ENCODE data around the gene NRXN2. TPM values are rescaled to one million over a fixed set of nuclear protein-coding genes. Genes with fewer than 3 reads are reported as not detected.

The NRXN2 gene
- total RNA-seq, 1 donor from 2014 or later = 50.4 TPM

GRCh38 chr11:64586366-64586765 lies 136.6 kb downstream of the NRXN2 start:
- no peak for TF ChIP-seq CTCF (IDR thresholded peaks at IDR 0.05; ENCODE audit: partially characterized antibody, unreplicated experiment)
- no peak for DNase-seq
- H3K4me1 Mint-ChIP-seq (ENCODE audit: low read depth, unreplicated experiment) = no peaks in the 10 kb centered on the region
- peaks cover 4% of the 10 kb centered on the region for H3K9me3 Mint-ChIP-seq (ENCODE audit: unreplicated experiment)
- peaks cover 3% of the 10 kb centered on the region for H3K27me3 Mint-ChIP-seq (ENCODE audit: unreplicated experiment)
- no peak overlapping the region for H3K4me3 Mint-ChIP-seq (ENCODE audit: unreplicated experiment)
- peaks cover 14% of the 10 kb centered on the region for H3K36me3 Mint-ChIP-seq (ENCODE audit: unreplicated experiment)
- H3K27ac Mint-ChIP-seq (ENCODE audit: unreplicated experiment) = no peak overlapping the region

- TF ChIP-seq CTCF (IDR thresholded peaks at IDR 0.05; ENCODE audit: partially characterized antibody, unreplicated experiment) = no peak
- no peaks in the 10 kb centered on the region for H3K4me1 Mint-ChIP-seq (ENCODE audit: low read depth, unreplicated experiment)
- H3K36me3 Mint-ChIP-seq (ENCODE audit: unreplicated experiment) = peaks cover 14% of the 10 kb centered on the region
- H3K27me3 Mint-ChIP-seq (ENCODE audit: unreplicated experiment) = peaks cover 4% of the 10 kb centered on the region
- peaks cover 4% of the 10 kb centered on the region for H3K9me3 Mint-ChIP-seq (ENCODE audit: unreplicated experiment)
- H3K4me3 Mint-ChIP-seq (ENCODE audit: unreplicated experiment) = no peak overlapping the region
- no peak for DNase-seq
- no peak overlapping the region for H3K27ac Mint-ChIP-seq (ENCODE audit: unreplicated experiment)
Observed at GRCh38 chr11:64585150-64585549, 137.8 kb downstream of the NRXN2 start.

DNA sequence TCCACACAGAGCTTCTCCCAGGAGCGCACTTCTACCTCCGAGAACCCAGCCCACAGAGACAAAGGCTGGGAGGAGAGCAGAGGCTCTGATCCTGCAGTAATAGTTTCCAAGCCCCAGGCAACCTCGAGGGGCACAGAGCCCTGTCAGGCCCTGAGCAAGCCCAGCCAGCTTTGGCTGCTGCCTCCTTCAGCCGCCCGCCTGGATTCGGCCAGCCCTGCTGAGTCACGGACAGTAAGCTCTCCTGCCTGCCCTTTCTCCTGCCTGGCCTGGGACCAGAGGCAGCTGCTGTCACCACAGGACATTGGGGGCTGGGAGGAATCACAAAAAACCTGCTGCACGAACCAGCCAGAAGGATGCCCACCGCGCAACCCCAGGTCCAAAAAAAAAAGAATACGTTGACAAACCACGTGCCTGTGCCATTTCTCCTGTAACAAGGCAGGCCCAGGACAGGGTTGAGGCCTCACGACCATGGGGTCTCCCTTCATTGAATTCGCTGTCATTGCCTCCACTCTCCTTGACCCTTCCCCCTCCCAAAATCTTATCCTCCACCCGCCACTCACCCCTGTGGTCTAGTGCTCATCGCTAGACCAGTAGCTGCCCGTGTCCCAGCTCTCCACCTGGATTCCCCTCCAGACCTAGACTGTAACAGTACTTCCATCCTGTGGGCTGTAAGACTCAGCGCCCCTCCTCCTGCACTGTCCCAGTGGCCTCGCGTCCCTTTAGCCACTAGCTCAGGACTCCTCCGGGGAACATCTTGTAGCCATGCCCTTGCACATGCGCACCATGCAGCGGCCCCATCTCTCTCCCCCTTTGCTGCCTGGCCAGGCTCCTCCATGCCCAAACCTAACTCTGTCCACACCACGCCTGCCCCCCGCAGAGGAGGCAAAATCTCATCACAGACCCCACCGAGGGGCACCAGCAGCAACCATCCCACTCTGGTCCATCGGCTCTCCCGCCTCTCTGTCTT lies 139.4 kb downstream of the NRXN2 start:
- no peak for DNase-seq
- H3K27ac Mint-ChIP-seq (ENCODE audit: unreplicated experiment) = no peak overlapping the region

GRCh38 chr11:64582885-64583284 lies 140.1 kb downstream of the NRXN2 start:
- peaks cover under 1% of the 10 kb centered on the region for H3K36me3 Mint-ChIP-seq (ENCODE audit: unreplicated experiment)
- H3K27ac Mint-ChIP-seq (ENCODE audit: unreplicated experiment) = no peak overlapping the region
- H3K9me3 Mint-ChIP-seq (ENCODE audit: unreplicated experiment) = peaks cover 2% of the 10 kb centered on the region
- H3K4me3 Mint-ChIP-seq (ENCODE audit: unreplicated experiment) = no peak overlapping the region
- no peak for DNase-seq
- no peak for TF ChIP-seq CTCF (IDR thresholded peaks at IDR 0.05; ENCODE audit: partially characterized antibody, unreplicated experiment)
- no peaks in the 10 kb centered on the region for H3K4me1 Mint-ChIP-seq (ENCODE audit: low read depth, unreplicated experiment)
- peaks cover 7% of the 10 kb centered on the region for H3K27me3 Mint-ChIP-seq (ENCODE audit: unreplicated experiment)

More for the DNA sequence above, 139.4 kb downstream of the NRXN2 start:
- Mint-ChIP-seq H3K27me3 (ENCODE audit: unreplicated experiment) (peaks cover 7% of the 10 kb centered on the region), H3K4me1 (ENCODE audit: low read depth, unreplicated experiment) (no peaks in the 10 kb centered on the region), H3K4me3 (ENCODE audit: unreplicated experiment) (no peak overlapping the region), H3K36me3 (ENCODE audit: unreplicated experiment) (peaks cover 8% of the 10 kb centered on the region), H3K9me3 (ENCODE audit: unreplicated experiment) (peaks cover 2% of the 10 kb centered on the region)
- no peak for TF ChIP-seq CTCF (IDR thresholded peaks at IDR 0.05; ENCODE audit: partially characterized antibody, unreplicated experiment)

GRCh38 chr11:64581057-64581523 lies 141.9 kb downstream of the NRXN2 start:
- no peak for DNase-seq
- Mint-ChIP-seq H3K9me3 (ENCODE audit: unreplicated experiment) (peaks cover 4% of the 10 kb centered on the region), H3K27ac (ENCODE audit: unreplicated experiment) (no peak overlapping the region), H3K4me3 (ENCODE audit: unreplicated experiment) (no peak overlapping the region), H3K27me3 (ENCODE audit: unreplicated experiment) (peaks cover 7% of the 10 kb centered on the region), H3K36me3 (ENCODE audit: unreplicated experiment) (peaks cover 6% of the 10 kb centered on the region), H3K4me1 (ENCODE audit: low read depth, unreplicated experiment) (no peaks in the 10 kb centered on the region)
- no peak for TF ChIP-seq CTCF (IDR thresholded peaks at IDR 0.05; ENCODE audit: partially characterized antibody, unreplicated experiment)
